Left ventricle myocardium inferior (tissue), 1 donor: Measurements from ENCODE around the gene RAB4A. TPM values are rescaled to one million over a fixed set of nuclear protein-coding genes. Genes with fewer than 3 reads are reported as not detected.
A peak's percentile ranks its signal among the peaks of the same experiment; 100 is the strongest.

Experiments
- DNase-seq: peaks from one replicate; pipeline ENCODE4 v3.0.0-alpha.2; 2020
- H3K27ac ChIP-seq: fragments of 200-600 bp; replicated peaks from 2 replicates; pipeline ENCODE4 v1.8.0; 2021
- H3K27me3 ChIP-seq: fragments of 200-600 bp; 2 replicates; pipeline ENCODE4 v1.8.0; 2021; ENCODE audit warnings: low read depth
- H3K36me3 ChIP-seq: fragments of 200-600 bp; 2 replicates; pipeline ENCODE4 v1.8.0; 2021
- H3K4me1 ChIP-seq: fragments of 200-600 bp; 2 replicates; pipeline ENCODE4 v1.8.0; 2021
- H3K4me3 ChIP-seq: fragments of 200-600 bp; 2 replicates; pipeline ENCODE4 v1.8.0; 2021; ENCODE audit warnings: mild to moderate bottlenecking, moderate library complexity
- H3K9me3 ChIP-seq: fragments of 200-600 bp; replicated peaks from 2 replicates; pipeline ENCODE4 v1.8.0; 2021
- intact Hi-C: fragments of 100-400 bp; cut with micrococcal nuclease; formaldehyde crosslinking; loops from one replicate; pipeline ENCODE4 v1.11.0; 2022
- total RNA-seq: library from RNA; stranded (reverse); fragmentation: NEBNext Ultra II Directional; extraction: Animal tissue kit (Norgen Biotek cat#: 25700); gene quantifications from one replicate; pipeline ENCODE4 v1.2.1, GENCODE V29; 2021
- TF ChIP-seq, protein P1 (sequence below): fragments of 200-600 bp; IDR thresholded peaks from 2 replicates; pipeline ENCODE4 v1.8.0; 2021; ENCODE audit warnings: antibody characterized with exemption, mild to moderate bottlenecking, borderline replicate concordance
- donor health status: DM: no; HTN: yes; CAD: no; lungs with severe emphysema.

Gene RAB4A
- total RNA-seq, 1 donor from 2014 or later: 132 TPM

DNA sequence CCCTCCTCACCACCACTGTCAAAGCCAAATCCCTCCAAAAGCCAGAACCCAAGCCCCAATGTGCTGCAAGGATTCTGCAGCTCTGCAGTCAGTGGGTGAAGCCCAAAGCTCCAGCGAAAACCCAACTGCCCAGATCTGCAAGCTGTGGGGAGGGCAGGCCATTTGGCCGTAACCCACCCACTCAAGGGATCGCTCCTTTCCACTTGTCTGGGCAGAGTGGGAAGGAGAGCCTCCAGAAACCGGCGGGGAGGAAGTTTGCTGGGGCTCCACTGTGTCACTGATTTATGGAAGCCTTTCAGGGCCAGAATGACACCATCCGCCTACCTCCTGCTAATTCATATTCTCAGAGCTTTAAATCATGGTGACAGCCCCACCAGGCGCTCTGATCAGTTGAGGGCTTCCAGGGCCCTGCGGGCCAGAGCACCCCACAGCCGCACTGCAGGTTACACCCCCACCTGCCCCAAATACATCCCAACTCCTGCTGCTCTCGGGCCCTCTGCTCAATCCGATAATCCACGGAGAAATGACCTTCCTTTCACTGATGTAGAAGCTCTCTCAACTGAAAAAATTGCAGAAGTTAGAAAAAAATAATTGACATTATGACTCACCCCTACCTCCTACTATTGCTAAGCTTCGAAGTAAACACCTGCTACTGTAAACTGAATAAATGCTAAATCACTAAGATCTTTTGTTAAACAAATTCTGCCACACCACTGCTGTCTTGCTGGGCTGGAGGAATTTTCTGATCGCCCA is 40.6 kb upstream of the RAB4A start:
- H3K36me3 ChIP-seq: no peaks in the 10 kb centered on the region
- intact Hi-C loops: loop anchor here (10.0 kb wide), 1 partner anchor 566 kb away; no protein-coding TSS in a partner anchor
- H3K9me3 ChIP-seq: no peaks in the 10 kb centered on the region
- TF ChIP-seq, protein P1, sequence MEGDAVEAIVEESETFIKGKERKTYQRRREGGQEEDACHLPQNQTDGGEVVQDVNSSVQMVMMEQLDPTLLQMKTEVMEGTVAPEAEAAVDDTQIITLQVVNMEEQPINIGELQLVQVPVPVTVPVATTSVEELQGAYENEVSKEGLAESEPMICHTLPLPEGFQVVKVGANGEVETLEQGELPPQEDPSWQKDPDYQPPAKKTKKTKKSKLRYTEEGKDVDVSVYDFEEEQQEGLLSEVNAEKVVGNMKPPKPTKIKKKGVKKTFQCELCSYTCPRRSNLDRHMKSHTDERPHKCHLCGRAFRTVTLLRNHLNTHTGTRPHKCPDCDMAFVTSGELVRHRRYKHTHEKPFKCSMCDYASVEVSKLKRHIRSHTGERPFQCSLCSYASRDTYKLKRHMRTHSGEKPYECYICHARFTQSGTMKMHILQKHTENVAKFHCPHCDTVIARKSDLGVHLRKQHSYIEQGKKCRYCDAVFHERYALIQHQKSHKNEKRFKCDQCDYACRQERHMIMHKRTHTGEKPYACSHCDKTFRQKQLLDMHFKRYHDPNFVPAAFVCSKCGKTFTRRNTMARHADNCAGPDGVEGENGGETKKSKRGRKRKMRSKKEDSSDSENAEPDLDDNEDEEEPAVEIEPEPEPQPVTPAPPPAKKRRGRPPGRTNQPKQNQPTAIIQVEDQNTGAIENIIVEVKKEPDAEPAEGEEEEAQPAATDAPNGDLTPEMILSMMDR: no peak
- peak overlapping the region; percentile 21 for H3K4me3 ChIP-seq
- DNase-seq: no peak
- peaks cover 4% of the 10 kb centered on the region for H3K27me3 ChIP-seq
- peaks cover 43% of the 10 kb centered on the region for H3K4me1 ChIP-seq
- peak overlapping the region; percentile 96 for H3K27ac ChIP-seq

DNA sequence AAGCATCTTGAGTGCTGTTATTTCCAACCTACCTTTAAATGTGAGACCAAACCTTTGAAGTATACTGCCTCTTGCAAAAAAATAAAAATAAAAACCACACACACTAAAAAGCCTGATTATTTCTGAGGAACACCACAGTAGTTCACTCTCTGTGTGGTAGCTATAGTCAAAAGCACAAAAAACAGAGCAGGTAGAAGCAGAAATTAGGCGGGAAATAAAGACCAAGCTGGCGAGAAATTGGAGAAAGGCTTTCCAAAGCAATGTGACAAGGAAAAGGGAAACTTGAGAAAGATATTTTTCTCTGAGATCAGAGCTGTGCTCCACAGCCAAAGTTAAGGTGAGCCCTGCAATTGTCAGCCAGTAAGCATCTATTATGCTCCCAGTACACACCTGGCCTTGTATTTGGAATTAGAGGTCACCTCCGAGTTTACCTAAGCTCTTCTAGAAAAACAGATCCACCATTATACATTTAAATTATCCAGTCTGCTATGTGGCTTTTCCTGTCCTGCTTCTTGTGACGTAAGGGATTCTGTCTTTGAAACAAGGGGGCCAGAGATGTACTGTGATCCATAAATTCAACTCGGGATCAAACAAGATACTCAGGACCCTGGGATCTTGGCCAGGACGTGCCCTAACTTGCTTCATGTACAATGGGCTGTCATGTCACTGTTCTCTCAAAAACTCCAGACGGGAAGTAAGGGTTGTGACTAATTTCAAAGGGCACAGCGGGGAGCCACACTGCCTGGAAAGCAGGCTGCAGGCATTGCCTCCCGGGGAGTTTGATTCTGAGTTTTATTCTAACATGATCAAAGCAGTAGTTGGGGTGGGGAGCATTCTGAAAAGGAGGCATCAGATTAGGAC is 39.8 kb upstream of the RAB4A start:
- H3K36me3 ChIP-seq: no peaks in the 10 kb centered on the region
- no peak for DNase-seq
- intact Hi-C loops: loop anchor here (10.0 kb wide), 1 partner anchor 566 kb away; no protein-coding TSS in a partner anchor
- TF ChIP-seq, protein P1: no peak
- peak overlapping the region; percentile 96 for H3K27ac ChIP-seq
- H3K27me3 ChIP-seq: peaks cover 4% of the 10 kb centered on the region
- H3K4me3 ChIP-seq: no peak overlapping the region
- H3K4me1 ChIP-seq: peaks cover 43% of the 10 kb centered on the region
- no peaks in the 10 kb centered on the region for H3K9me3 ChIP-seq

DNA sequence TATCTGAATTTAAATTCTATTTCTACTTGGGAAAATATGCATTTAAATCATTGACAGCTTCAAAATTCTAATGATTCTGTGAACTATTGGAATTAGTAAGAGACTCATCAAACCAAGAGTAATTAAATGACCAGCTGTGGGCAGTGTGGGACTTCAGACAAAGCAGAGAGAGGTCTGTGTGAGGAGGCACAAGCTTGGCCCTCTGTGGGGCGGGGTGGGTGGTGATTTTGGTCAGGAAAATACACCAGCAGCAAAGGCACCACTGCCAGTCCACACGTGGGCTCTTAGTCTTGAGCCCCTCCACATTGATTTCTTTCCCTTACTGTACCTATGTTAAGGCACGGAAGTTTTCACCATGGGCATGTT is 39.2 kb upstream of the RAB4A start:
- no peak overlapping the region for H3K27ac ChIP-seq
- intact Hi-C loops: loop anchor here (10.0 kb wide), 1 partner anchor 567 kb away; no protein-coding TSS in a partner anchor
- TF ChIP-seq, protein P1: no peak
- peaks cover 4% of the 10 kb centered on the region for H3K27me3 ChIP-seq
- no peak for DNase-seq
- no peaks in the 10 kb centered on the region for H3K36me3 ChIP-seq
- H3K4me1 ChIP-seq: peaks cover 43% of the 10 kb centered on the region
- no peaks in the 10 kb centered on the region for H3K9me3 ChIP-seq
- H3K4me3 ChIP-seq: no peak overlapping the region

DNA sequence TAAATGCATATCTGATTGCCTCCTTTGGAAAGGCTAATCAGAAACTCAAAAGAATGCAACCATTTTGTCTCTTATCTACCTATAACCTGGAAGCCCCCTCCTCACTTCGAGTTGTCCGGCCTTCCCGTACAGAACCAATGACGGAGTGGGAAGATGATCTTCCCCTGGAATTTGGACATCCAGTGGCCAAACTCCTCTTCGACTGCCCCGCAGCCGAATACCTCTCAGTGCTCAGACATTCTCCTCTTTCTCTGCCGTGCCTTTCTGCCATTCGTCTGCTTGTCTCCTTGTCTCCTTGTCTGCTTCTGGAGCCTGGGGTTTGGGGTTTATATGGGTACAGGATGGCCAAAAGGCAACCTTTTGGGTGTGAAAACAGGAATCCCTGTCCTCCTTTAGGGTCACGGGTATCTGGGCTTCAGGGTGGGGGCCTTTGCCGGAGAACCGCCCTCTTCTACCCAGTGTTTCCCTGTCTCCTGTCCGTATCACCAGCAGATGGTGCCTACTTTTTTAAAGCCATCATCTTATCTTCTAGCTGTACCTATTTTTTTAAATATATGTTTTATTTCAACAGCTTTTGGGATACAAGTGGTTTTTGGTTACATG is 35.9 kb upstream of the RAB4A start:
- intact Hi-C loops: loop anchor here (10.0 kb wide), 1 partner anchor 570 kb away; no protein-coding TSS in a partner anchor
- no peaks in the 10 kb centered on the region for H3K9me3 ChIP-seq

DNA sequence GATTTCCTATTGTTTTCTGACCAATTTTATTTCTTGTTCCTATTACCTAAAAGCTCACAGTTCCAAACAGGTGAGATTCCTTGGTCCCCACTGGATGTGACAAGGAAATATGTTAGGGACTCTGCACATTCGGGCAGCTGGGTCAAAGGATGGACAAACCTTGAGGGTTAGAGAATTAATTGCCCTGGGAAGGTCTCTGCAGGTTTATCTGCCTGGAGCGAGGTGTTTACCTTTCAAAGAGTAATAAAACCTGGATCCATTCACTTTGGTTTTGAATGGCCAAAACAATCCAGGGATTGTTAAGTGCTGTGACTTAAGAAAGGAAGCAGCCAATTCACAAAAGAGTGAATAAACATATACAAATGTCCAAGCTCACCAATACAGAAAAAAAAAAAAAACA is 33.6 kb upstream of the RAB4A start:
- Histone ChIP-seq H3K36me3 (no peaks in the 10 kb centered on the region), H3K27ac (no peak overlapping the region), H3K4me1 (peaks cover 4% of the 10 kb centered on the region), H3K4me3 (no peak overlapping the region), H3K9me3 (no peaks in the 10 kb centered on the region), H3K27me3 (no peaks in the 10 kb centered on the region)
- TF ChIP-seq, protein P1: no peak
- intact Hi-C loops: loop anchor here (10.0 kb wide), 1 partner anchor 573 kb away; no protein-coding TSS in a partner anchor
- no peak for DNase-seq

More for the DNA sequence above, 35.9 kb upstream of the RAB4A start:
- TF ChIP-seq, protein P1: no peak
- peaks cover 20% of the 10 kb centered on the region for H3K4me1 ChIP-seq
- no peak overlapping the region for H3K27ac ChIP-seq
- no peak for DNase-seq
- H3K27me3 ChIP-seq: peaks cover 4% of the 10 kb centered on the region
- no peaks in the 10 kb centered on the region for H3K36me3 ChIP-seq
- H3K4me3 ChIP-seq: no peak overlapping the region
